Measurements from ENCODE around the gene NUP50. TPM values are rescaled to one million over a fixed set of nuclear protein-coding genes. Genes with fewer than 3 reads are reported as not detected.

NUP50 gene
- polyA plus RNA-seq, 3 donors = 49.4 to 55.1 (median 51.4) TPM

DNA sequence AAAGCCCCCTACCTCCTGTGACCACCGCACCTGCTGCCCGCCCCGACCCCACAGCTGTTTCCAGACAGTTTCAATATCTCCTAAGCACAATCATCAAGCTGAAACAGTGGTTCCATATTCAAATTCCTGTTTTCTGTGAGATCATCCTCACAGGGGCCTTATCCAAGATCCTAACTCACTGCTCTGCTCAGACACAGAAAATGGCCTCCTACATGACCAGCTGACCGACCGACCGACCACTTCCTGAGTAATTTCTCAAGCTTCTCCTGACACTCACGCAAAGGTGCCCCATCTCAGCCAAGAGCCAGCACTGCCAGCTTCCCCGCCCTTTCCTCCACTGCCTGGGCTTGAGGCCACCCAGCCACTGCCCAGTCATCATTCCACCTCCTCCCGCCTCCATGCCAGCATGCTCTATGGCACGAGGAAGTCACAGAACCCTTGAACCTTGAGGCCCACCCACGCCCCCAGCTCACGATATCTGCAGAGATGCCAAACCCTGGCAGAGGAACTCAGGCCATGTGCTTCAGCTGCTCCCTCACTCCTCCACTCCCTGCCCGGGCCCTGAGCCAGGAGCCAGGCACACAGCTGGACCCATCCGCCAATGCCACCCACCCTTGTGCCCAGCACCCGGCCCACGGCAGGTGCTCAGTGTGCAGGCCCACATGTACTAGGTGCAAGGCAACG, 62.9 kb downstream of the NUP50 start:
- no peak for DNase-seq (ENCODE audit: low read depth in 3 of 3, low spot score in 2 of 3)

DNA sequence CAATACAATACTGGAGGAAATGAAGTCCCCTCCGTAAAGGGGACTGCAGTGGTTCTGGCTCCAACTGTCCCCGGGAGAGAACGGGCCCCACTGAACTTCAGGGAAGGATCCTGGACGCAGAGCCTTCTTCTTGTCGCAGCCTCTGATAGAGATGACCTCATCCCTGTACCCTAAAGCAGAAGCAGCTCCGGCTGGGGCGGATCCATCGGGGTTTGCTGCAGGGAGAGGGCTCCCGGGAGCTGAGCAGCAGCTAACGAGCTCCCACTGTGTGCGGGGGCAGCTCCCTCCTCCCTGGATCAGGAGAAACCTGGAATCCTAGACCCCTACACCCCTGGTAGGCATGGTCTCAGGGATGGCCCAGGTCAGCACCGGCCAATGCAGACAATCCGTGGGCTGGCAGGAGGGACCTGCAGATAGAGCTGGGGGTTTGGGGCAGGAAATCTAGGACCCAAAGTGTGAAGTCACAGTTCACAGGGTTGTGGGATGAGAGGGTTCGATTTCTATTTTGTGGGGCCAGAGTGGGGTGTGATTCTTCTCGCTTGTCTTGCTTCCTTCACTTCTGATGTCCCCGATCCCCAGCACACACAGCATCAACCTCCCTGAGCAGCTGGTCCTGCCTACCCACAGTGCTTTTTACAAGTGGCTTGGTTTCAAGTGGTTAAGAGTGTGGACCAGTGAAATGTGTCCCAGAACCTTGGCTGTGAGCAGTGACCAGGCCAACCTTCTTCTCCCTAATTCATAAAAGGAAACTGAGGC, 64.1 kb downstream of the NUP50 start:
- no peak for DNase-seq (ENCODE audit: low read depth in 3 of 3, low spot score in 2 of 3)

DNA sequence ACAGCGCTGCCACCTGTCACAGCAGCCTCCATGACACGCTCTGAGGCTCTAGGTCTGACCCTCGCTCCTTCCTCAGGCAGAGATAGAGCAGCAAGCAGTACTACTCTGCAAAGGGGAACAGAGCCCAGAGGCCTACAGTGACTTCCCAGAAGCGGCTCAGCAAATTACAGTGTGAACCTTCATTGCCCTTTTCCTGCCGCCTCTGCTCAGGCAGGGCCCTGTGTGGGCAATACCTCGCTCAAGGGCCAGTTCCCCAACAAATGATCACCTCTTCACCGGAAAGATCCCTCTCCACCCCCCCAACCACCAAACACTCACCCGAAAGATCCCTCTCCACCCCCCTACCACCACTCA, 64.7 kb downstream of the NUP50 start:
- no peak for DNase-seq (ENCODE audit: low read depth in 3 of 3, low spot score in 2 of 3)

DNA sequence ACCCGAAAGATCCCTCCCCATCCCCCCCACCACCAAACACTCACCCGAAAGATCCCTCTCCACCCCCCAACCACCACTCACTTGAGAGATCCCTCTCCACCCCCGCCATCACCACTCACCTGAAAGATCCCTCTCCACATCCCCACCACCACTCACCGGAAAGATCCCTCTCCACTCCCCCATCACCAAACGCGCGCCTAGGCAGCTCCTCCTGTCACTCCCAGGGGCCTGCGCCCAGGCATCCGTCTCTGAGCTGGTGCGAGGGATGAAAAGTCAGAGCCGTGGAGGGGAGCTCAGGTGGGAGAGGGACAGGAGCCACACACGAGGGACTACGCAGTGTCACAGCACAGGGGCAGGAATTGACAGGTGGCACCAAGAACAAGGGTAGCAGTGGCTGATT, 65.5 kb downstream of the NUP50 start:
- no peak for DNase-seq (ENCODE audit: low read depth in 3 of 3, low spot score in 2 of 3)

DNA sequence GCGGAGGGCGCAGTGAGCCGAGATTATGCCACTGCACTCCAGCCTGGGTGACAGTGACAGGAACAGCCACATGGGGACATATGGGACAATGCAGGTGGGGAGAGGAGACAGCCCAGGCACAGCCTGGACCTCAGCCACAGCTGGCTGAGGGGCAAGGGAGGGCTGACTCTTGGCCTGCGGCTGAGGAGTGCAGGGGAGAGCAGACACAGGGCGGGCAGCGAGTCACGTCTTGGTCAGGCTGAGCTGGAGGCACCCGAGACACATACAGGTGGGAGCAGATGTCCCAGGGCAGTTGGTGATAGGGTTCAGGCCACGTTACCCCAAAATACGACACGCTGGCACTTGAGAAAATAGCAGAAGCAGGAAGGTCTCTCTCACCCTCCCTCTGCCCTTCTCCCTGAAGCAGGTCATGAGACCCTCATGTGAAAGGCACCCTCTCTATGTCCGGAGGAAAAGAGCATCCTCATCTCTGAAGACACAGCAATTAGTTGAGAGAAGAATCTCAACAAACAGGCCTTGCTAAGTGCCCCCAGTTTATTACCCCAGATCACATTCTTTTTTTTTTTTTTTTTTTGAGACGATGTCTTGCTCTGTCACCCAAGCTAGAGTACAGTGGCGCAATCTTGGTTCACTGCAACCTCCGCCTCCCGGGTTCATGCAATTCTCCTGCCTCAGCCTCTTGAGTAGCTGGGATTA, 66.4 kb downstream of the NUP50 start:
- no peak for DNase-seq (ENCODE audit: low read depth in 3 of 3, low spot score in 2 of 3)

DNA sequence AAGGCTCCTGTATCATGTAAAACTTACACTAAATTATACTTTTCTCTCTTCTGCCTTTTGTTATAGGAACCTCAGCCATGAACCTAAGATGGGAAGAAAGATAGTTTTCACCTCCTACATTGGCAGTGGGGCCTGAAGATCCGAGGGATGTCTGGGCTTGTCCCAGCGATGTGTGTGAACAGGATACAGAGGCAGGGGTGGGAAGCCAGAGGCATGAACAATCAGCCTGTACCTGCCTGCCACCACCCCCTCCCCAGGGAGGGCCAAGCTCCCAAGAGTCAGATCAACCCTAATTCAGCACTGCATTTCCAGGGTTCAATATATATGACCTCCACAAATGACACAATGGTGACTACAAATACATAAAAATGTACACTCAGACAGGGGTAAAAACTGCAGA, 67.6 kb downstream of the NUP50 start:
- no peak for DNase-seq (ENCODE audit: low read depth in 3 of 3, low spot score in 2 of 3)

DNA sequence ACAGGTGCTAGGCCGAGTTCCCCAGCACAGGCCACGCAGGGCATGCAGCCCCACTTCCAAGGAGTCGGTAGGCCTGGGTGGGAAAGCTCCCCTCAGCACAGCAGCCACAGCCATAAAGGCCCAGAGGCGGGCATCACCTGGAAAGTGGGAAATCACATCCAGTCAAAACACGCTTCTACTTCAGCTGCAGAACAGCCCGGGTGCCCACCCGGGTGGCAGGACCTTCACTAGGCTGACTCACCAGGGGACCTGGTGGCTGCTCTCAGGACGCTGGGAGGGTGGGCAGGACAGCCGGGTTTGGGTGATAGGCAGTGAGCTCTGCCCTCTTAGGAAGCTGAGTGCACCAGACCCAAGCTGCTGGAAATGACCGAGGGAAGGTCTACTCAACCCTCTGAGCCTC, 69.7 kb downstream of the NUP50 start:
- no peak for DNase-seq (ENCODE audit: low read depth in 3 of 3, low spot score in 2 of 3)

DNA sequence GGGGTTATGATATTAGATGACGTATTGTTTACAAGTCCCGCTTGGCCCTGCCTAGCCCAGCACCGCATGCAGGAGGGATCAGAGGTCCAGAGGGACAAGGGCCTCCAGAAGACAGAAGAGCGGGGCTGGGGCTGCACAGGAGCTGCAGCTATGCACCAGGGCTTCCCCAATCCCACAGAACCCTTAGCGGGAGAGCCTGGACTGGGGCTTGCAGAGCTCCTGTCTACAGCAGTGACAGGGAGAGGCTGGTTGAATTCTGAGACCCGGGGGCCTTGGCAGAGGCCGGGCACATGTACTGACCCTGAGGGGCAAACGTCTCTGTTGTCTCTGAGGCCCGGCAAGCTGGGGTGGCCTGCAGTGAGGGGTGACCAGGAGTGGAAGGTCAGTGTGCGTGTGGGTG, 70.1 kb downstream of the NUP50 start:
- no peak for DNase-seq (ENCODE audit: low read depth in 3 of 3, low spot score in 2 of 3)

DNA sequence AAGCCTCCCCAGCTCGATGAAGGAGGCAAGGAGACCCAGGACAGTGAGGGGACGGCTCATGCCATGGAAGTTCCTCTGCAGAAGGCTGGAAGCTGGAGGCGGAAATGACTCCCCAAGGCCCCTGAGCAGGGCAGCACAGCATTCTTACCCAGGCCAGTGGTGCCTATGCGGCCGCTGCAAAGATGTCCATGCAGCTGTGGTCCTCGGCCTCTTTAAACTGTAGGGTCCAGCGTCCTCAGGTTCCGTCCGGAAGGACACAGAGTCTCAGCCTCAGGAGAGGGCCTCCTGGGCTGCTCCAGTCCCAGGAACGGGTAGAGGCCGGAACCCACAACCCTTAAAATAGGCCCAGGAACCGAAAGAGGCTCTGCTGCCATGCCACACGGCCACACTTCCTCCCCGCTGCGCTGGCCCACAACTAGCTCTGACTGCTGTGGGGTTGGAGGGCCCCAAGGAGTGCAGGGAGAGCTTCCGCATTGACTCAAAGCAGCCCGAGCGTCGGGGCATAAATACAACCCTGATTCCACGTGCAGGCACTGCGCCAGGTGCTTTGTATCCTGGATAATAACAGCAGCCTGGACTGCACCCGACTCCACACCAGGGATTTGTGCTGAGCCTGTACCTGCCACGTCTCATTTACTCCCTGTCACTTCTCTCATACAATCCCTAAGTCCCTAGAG, 71.5 kb downstream of the NUP50 start:
- DNase-seq (ENCODE audit: low read depth in 3 of 3, low spot score in 2 of 3) = no peak

DNA sequence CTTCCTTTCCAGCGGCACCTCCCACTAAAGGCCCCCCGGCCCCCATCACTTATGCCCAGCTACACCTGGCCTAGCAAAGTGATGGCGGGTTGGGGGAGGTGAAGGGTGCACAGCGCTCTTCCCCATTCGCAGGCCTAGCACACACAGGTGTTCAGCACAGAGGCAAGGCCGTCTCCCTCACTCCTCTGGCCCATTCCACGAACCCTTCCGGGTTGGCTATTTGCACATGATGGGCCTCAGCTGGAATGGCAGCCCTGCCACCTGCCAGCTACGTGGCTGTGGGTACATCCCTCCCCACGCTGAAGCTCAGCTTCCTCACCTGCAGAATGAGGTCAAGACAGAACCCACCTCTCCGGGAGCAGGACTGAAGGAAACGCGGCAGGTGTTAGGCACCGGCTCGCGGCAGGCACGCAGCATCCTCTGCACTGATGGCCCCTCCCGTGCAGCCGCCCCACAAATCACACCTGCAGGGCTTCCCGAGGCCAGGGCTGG, 72.2 kb downstream of the NUP50 start:
- DNase-seq (ENCODE audit: low read depth in 3 of 3, low spot score in 2 of 3) = no peak

DNA sequence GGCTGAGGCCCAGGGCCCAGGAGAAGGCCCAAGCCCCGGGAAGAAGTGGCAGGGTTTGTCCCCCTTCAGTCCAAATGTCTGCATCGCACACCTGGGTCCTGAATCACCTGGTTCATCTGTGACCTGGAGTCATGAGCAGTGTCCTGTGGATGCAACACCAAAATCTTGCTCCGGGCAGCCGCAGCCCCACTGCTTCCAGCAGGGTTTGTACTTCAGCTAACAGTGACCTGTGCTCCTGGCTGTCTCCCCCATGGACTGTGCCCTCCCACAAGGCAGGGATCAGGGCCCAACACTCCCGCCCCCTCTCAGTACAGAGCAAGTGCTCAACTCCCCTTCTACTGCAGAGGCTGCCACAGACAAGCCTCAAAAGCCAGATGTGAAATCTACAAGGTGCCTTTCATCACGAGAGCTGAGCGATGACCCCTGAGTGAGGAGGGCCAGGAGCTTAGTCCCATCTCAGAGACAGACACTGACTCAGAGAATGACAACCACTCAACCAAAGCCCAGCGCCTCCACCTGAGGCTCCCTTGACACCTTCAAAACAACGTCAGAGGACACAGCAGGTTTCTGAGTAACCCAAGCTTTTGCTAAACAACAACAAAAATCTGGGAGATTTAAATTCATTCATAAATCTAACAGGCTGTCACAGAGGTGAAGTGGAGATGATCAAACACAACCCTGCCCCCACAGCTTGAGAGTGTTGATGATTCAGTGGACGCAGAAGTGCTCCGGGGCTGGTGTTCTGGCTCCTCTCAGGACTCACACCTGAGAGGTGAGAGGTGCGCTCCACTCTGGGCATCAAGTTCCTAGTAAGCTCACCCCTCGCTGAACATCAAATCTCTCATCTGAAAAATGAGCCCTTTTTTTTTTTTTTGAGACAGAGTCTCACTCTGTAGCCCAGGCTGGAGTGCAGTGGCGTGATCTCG, 73.6 kb downstream of the NUP50 start:
- DNase-seq (ENCODE audit: low read depth in 3 of 3, low spot score in 2 of 3) = no peak

Other genes with a start within 250 kb of the NUP50 start
- gene PHF21B, start 153.9 kb upstream of the NUP50 start, polyA plus RNA-seq (ENCODE audit: insufficient read length in 3 of 3) = 1 to 10 TPM; 3.0 to 4.2 (median 3.1) TPM
- 10 to 100 TPM; 16.8 to 17.8 (median 16.8) TPM for gene KIAA0930, start 77.0 kb downstream of the NUP50 start, polyA plus RNA-seq (ENCODE audit: insufficient read length in 3 of 3)
- 1 to 10 TPM in 2 of 3 donors, under 1 TPM in 1; 0.15 to 1.8 (median 1.3) TPM for gene UPK3A, start 121.0 kb downstream of the NUP50 start, polyA plus RNA-seq (ENCODE audit: insufficient read length in 3 of 3)
- gene FAM118A, start 146.0 kb downstream of the NUP50 start, polyA plus RNA-seq (ENCODE audit: insufficient read length in 3 of 3) = 10 to 100 TPM; 16.8 to 21.5 (median 19.7) TPM
- under 1 TPM; 0.11 to 0.42 (median 0.25) TPM for gene SMC1B, start 249.7 kb downstream of the NUP50 start, polyA plus RNA-seq (ENCODE audit: insufficient read length in 3 of 3)
- 1 to 10 TPM; 6.2 to 9.2 (median 6.3) TPM for gene RIBC2, start 249.8 kb downstream of the NUP50 start, polyA plus RNA-seq (ENCODE audit: insufficient read length in 3 of 3)

Measured in right renal cortex interstitium (tissue), 3 donors.